ENCODE results near the gene CORO1C.

Gene CORO1C

GRCh38 chr12:108612788-108613282, 118.5 kb downstream of the CORO1C start:
- no peak for TF ChIP-seq CTCF (conservative IDR thresholded peaks at IDR 0.05)

GRCh38 chr12:108611884-108612415, 119.4 kb downstream of the CORO1C start:
- no peak; the same call in 1 of the 2 replicates for TF ChIP-seq CTCF (conservative IDR thresholded peaks at IDR 0.05)
- no peak overlapping the region for H3K27ac ChIP-seq

More at GRCh38 chr12:108612788-108613282, 118.5 kb downstream of the CORO1C start:
- no peak overlapping the region for H3K27ac ChIP-seq

GRCh38 chr12:108610856-108611605, 120.3 kb downstream of the CORO1C start:
- no peak for TF ChIP-seq CTCF (conservative IDR thresholded peaks at IDR 0.05)
- no peak overlapping the region for H3K27ac ChIP-seq

DNA sequence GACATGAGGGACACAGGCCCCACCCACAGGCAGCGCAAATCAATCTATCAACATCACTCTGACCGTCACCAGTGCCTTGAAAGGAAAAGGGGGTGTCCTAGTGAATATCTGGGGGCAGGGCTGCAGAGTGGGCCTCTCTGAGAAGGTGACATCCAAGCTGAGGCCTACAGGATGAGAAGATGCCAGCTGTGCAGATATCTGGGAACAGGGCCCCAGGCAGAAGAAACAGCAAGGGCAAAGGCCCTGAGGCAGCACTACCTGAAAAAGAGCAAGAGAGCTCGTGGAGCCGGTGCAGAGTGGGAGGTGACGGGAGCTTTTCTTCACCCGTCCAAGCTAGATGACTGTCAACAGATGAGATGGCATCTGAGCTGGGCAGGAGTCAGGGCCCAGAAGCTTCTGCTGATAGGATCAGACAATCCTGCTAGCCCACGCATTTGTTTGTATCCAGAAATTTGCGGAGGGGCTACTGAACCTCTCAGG, 120.9 kb downstream of the CORO1C start:
- no peak for TF ChIP-seq CTCF (conservative IDR thresholded peaks at IDR 0.05)

GRCh38 chr12:108609537-108610335, 121.6 kb downstream of the CORO1C start:
- no peak overlapping the region for H3K27ac ChIP-seq

More for the DNA sequence above, 120.9 kb downstream of the CORO1C start:
- H3K27ac ChIP-seq, result no peak overlapping the region

DNA sequence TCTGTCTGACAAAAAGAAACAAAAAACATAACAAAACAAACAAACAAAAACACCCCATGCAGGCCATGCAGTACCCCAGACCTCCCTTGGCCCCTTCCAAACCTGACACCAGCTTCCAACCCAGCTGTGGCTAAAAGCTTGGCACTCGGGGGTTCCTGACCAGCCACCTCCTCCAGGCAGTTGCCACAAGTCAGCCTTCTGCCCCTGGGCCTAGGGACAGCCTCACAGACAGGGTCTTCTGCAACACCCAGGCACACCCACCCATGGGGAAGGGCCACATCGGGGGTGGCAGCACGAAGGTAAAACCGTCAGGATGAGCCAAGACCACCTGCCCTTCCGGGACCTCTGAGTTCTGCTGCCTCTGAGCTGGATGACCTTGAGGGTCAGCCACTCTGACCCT, 122.7 kb downstream of the CORO1C start:
- no peak overlapping the region for H3K27ac ChIP-seq
- TF ChIP-seq CTCF (conservative IDR thresholded peaks at IDR 0.05), result no peak

More at GRCh38 chr12:108609537-108610335, 121.6 kb downstream of the CORO1C start:
- TF ChIP-seq CTCF (conservative IDR thresholded peaks at IDR 0.05), result no peak
